ENCODE results near the gene EPB41L2.

Gene EPB41L2

DNA sequence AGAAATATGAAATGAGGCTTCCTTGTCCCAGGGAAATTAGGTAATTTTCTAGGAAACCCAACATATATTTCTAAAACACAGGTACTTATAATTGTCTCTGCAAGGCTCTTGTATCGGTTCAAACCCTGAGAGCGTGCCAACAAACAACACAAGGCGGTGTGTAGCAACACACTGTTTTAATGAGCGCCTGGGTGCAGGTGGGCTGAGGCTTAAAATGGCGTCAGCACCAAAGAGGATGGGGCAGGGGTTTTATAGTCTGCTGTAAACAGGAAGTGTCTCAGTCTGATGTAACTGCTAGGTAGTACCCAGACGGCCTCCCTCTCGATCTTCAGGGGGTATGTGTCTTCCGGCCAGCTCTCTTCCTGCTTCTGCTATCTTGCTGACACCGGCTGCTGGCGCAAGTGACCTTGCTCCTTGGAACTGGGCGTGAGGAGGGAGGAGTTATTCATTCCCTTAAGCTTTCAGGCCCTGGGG is 69.7 kb downstream of the EPB41L2 start:
- TF ChIP-seq TAF1 (IDR thresholded peaks at IDR 0.05; ENCODE audit: borderline replicate concordance, insufficient read depth, low read length) (no peak), POLR2AphosphoS5 (IDR thresholded peaks at IDR 0.05; ENCODE audit: low read depth, low read length) (no peak), SIN3A (IDR thresholded peaks at IDR 0.05; ENCODE audit: borderline replicate concordance, insufficient read depth, low read length) (no peak), FOXP2 (optimal IDR thresholded peaks at IDR 0.05; ENCODE audit: borderline replicate concordance, extremely low read depth, extremely low read length, insufficient read depth) (no peak)
- TF ChIP-seq, protein P1, sequence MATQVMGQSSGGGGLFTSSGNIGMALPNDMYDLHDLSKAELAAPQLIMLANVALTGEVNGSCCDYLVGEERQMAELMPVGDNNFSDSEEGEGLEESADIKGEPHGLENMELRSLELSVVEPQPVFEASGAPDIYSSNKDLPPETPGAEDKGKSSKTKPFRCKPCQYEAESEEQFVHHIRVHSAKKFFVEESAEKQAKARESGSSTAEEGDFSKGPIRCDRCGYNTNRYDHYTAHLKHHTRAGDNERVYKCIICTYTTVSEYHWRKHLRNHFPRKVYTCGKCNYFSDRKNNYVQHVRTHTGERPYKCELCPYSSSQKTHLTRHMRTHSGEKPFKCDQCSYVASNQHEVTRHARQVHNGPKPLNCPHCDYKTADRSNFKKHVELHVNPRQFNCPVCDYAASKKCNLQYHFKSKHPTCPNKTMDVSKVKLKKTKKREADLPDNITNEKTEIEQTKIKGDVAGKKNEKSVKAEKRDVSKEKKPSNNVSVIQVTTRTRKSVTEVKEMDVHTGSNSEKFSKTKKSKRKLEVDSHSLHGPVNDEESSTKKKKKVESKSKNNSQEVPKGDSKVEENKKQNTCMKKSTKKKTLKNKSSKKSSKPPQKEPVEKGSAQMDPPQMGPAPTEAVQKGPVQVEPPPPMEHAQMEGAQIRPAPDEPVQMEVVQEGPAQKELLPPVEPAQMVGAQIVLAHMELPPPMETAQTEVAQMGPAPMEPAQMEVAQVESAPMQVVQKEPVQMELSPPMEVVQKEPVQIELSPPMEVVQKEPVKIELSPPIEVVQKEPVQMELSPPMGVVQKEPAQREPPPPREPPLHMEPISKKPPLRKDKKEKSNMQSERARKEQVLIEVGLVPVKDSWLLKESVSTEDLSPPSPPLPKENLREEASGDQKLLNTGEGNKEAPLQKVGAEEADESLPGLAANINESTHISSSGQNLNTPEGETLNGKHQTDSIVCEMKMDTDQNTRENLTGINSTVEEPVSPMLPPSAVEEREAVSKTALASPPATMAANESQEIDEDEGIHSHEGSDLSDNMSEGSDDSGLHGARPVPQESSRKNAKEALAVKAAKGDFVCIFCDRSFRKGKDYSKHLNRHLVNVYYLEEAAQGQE (IDR thresholded peaks at IDR 0.05; ENCODE audit: insufficient read depth in 1 of 2, low read depth in 2 of 2, low read length in 2 of 2): no peak

DNA sequence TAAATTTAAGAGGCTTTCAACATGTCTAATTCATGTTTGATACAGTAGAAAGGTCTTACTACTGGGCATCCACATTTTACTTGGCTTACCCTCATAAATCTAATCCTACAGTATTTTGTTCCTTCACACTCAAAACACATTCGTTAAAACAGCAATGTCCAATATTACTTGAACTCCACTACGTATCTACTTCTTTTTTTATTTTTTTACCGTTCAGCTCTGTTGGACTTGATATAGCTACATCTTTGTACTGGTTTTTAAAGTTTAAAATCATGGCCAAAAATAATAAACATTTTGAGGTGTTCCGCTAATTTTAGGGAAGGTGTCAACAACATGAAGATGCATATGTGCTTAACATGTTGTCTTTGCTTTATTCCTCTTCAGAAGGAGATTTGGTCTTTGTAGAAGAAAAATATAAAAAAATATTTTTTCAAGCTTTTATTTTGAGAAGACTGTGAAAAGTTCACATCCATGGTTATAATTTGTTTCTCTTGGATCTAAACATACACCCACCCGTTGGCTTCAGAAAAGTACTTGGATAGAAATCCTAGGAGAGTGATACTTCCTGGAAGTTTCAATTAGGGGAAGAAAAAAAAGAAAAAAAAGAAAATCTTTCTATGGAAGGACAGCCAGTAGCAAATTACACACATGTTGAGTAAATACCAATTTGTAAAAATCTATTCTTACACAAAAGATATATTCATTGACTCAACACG is 71.5 kb downstream of the EPB41L2 start:
- TF ChIP-seq, protein P1 (IDR thresholded peaks at IDR 0.05; ENCODE audit: insufficient read depth in 1 of 2, low read depth in 2 of 2, low read length in 2 of 2): no peak
- no peak for TF ChIP-seq FOXP2 (optimal IDR thresholded peaks at IDR 0.05; ENCODE audit: borderline replicate concordance, extremely low read depth, extremely low read length, insufficient read depth)
- no peak for TF ChIP-seq POLR2AphosphoS5 (IDR thresholded peaks at IDR 0.05; ENCODE audit: low read depth, low read length)
- no peak for TF ChIP-seq SIN3A (IDR thresholded peaks at IDR 0.05; ENCODE audit: borderline replicate concordance, insufficient read depth, low read length)
- TF ChIP-seq TAF1 (IDR thresholded peaks at IDR 0.05; ENCODE audit: borderline replicate concordance, insufficient read depth, low read length): no peak

DNA sequence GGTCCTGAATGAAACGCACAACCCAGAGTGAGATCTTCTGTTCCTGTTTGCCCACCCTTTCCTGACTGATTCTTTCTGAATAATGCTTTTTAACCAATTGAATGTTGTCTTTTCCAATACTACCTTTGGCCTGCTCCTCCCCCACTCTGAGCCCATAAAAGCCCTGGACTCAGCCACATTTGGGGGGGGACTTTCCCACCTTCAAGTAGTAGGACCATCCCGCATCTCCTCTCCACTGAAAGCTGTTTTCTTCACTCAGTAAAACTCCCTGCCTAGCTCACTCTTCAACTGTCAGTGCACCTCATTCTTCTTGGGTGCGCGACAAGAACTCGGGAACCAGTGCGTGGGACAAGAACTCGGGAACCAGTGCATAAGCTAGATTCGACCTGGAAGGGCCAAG is 77.9 kb downstream of the EPB41L2 start:
- TF ChIP-seq, protein P1 (IDR thresholded peaks at IDR 0.05; ENCODE audit: insufficient read depth in 1 of 2, low read depth in 2 of 2, low read length in 2 of 2): no peak

DNA sequence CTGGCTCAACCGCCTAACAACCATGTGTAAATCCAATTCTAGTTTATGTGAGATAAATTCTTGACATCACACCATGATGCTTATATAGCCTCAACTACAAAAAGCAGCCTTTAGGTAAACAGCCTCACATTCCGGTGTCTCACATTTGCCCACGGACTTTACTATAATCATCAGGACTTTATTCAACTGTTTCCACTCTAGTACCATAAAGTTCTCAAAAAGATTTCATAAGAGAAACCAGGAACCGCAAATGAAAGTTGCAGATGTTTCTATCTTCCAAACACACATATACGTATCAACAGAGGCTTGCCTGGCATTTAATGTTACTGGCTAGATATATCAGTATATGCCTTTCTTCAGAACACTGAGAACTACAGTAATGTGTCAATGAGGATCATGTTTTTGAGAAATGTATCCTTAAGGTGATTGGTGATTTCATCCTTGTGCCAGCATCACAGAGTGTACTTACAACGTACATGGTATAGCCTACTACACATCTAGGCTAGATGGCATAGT is 80.0 kb downstream of the EPB41L2 start:
- no peak for TF ChIP-seq FOXP2 (optimal IDR thresholded peaks at IDR 0.05; ENCODE audit: borderline replicate concordance, extremely low read depth, extremely low read length, insufficient read depth)
- TF ChIP-seq TAF1 (IDR thresholded peaks at IDR 0.05; ENCODE audit: borderline replicate concordance, insufficient read depth, low read length): no peak
- TF ChIP-seq SIN3A (IDR thresholded peaks at IDR 0.05; ENCODE audit: borderline replicate concordance, insufficient read depth, low read length): no peak
- TF ChIP-seq, protein P1 (IDR thresholded peaks at IDR 0.05; ENCODE audit: insufficient read depth in 1 of 2, low read depth in 2 of 2, low read length in 2 of 2): no peak

DNA sequence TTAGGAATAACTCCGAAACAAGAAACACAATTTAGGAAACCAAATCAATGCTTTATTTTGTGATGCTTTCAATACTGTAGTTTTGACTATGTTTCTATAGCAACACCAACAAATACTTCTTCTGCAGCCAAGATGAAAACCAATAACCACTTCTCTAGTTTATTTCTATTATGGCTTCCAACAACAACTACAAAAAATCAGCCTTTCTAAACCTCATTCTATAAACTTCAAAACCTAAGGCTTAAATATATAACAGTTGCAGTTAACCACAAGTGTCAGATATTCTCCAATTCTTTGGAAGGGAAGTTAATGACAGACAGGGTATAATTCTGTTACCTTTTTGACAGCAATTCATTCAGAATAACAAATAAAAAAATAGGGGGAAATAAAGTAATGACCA is 80.9 kb downstream of the EPB41L2 start:
- TF ChIP-seq TAF1 (IDR thresholded peaks at IDR 0.05; ENCODE audit: borderline replicate concordance, insufficient read depth, low read length) (no peak), FOXP2 (optimal IDR thresholded peaks at IDR 0.05; ENCODE audit: borderline replicate concordance, extremely low read depth, extremely low read length, insufficient read depth) (no peak), SIN3A (IDR thresholded peaks at IDR 0.05; ENCODE audit: borderline replicate concordance, insufficient read depth, low read length) (no peak), POLR2AphosphoS5 (IDR thresholded peaks at IDR 0.05; ENCODE audit: low read depth, low read length) (no peak)
- TF ChIP-seq, protein P1 (IDR thresholded peaks at IDR 0.05; ENCODE audit: insufficient read depth in 1 of 2, low read depth in 2 of 2, low read length in 2 of 2): no peak
